ENCODE data around the gene FAAP100. TPM values are rescaled to one million over a fixed set of nuclear protein-coding genes. Genes with fewer than 3 reads are reported as not detected.

Gene FAAP100
- total RNA-seq, 1 experiment from 2014 or later, result 54.7 TPM

DNA sequence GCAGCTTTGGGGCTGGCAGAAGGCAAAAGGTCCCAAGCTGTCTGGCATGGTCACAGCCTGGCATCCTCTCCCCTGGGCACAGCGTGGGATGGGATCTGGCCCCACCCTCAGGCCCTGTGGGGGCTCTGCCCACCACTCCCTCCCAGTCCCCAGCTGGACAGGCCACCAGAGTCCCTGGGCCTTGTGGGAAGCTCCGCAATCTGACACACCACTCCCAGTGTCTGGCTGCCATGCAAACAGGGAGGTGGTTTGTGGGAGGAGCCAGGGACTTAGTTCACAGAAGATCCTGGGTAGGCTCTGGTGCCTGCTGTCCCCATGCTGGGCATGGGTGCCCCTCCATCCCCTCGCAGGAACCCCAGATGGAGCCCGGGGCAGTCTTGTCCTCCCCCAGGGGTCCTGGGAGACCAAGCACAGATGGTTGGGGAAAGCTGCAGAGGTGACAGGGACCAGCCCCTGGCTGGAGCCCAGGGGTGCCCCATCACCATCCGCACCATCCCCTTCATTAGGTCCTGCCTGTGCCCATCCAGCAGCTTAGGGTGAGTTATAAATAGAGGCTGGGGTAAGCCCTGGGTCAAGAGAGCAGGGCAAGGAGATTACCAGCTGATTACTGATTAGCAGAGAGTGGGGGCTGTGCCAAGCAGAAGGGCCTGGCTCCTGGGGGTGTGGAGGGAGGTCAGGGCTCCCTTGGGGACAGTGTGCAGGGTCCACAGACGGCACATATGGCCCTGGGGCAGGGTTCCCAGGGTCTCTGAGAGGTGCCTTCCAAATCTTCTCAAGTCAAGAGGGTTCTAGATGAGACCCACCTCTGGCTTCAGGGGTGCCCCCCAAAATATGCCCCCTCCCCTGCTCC, 17.8 kb downstream of the FAAP100 start:
- TF ChIP-seq, protein P1, sequence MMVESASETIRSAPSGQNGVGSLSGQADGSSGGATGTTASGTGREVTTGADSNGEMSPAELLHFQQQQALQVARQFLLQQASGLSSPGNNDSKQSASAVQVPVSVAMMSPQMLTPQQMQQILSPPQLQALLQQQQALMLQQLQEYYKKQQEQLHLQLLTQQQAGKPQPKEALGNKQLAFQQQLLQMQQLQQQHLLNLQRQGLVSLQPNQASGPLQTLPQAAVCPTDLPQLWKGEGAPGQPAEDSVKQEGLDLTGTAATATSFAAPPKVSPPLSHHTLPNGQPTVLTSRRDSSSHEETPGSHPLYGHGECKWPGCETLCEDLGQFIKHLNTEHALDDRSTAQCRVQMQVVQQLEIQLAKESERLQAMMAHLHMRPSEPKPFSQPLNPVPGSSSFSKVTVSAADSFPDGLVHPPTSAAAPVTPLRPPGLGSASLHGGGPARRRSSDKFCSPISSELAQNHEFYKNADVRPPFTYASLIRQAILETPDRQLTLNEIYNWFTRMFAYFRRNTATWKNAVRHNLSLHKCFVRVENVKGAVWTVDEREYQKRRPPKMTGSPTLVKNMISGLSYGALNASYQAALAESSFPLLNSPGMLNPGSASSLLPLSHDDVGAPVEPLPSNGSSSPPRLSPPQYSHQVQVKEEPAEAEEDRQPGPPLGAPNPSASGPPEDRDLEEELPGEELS (CRISPR knock-in tag; IDR thresholded peaks at IDR 0.05), result no peak
- TF ChIP-seq, protein P2, sequence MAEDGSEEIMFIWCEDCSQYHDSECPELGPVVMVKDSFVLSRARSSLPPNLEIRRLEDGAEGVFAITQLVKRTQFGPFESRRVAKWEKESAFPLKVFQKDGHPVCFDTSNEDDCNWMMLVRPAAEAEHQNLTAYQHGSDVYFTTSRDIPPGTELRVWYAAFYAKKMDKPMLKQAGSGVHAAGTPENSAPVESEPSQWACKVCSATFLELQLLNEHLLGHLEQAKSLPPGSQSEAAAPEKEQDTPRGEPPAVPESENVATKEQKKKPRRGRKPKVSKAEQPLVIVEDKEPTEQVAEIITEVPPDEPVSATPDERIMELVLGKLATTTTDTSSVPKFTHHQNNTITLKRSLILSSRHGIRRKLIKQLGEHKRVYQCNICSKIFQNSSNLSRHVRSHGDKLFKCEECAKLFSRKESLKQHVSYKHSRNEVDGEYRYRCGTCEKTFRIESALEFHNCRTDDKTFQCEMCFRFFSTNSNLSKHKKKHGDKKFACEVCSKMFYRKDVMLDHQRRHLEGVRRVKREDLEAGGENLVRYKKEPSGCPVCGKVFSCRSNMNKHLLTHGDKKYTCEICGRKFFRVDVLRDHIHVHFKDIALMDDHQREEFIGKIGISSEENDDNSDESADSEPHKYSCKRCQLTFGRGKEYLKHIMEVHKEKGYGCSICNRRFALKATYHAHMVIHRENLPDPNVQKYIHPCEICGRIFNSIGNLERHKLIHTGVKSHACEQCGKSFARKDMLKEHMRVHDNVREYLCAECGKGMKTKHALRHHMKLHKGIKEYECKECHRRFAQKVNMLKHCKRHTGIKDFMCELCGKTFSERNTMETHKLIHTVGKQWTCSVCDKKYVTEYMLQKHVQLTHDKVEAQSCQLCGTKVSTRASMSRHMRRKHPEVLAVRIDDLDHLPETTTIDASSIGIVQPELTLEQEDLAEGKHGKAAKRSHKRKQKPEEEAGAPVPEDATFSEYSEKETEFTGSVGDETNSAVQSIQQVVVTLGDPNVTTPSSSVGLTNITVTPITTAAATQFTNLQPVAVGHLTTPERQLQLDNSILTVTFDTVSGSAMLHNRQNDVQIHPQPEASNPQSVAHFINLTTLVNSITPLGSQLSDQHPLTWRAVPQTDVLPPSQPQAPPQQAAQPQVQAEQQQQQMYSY (CRISPR knock-in tag; IDR thresholded peaks at IDR 0.05), result no peak
- TF ChIP-seq, protein P3, sequence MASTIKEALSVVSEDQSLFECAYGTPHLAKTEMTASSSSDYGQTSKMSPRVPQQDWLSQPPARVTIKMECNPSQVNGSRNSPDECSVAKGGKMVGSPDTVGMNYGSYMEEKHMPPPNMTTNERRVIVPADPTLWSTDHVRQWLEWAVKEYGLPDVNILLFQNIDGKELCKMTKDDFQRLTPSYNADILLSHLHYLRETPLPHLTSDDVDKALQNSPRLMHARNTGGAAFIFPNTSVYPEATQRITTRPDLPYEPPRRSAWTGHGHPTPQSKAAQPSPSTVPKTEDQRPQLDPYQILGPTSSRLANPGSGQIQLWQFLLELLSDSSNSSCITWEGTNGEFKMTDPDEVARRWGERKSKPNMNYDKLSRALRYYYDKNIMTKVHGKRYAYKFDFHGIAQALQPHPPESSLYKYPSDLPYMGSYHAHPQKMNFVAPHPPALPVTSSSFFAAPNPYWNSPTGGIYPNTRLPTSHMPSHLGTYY (CRISPR knock-in tag; IDR thresholded peaks at IDR 0.05), result no peak
- TF ChIP-seq, protein P4, sequence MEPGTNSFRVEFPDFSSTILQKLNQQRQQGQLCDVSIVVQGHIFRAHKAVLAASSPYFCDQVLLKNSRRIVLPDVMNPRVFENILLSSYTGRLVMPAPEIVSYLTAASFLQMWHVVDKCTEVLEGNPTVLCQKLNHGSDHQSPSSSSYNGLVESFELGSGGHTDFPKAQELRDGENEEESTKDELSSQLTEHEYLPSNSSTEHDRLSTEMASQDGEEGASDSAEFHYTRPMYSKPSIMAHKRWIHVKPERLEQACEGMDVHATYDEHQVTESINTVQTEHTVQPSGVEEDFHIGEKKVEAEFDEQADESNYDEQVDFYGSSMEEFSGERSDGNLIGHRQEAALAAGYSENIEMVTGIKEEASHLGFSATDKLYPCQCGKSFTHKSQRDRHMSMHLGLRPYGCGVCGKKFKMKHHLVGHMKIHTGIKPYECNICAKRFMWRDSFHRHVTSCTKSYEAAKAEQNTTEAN (CRISPR knock-in tag; IDR thresholded peaks at IDR 0.05), result no peak
- no peak for TF ChIP-seq NFYB (CRISPR knock-in tag; conservative IDR thresholded peaks at IDR 0.05; ENCODE audit: low read depth)
- Mint-ChIP-seq H3K4me1 (no peaks in the 10 kb centered on the region), H3K4me3 (no peak overlapping the region), H3K27me3 (ENCODE audit: low read depth) (peaks cover 23% of the 10 kb centered on the region), H3K9me3 (no peaks in the 10 kb centered on the region), H3K36me3 (no peaks in the 10 kb centered on the region), H3K27ac (no peak overlapping the region)
- ATAC-seq (no peak), DNase-seq (ENCODE audit: low spot score) (no peak)
- CTCF ChIA-PET, result interaction anchor here (1.1 to 1.6 kb wide), 2 partner anchors 11 to 50 kb away, joined by 3 to 7 read pairs; no protein-coding TSS in a partner anchor
- POLR2A ChIA-PET, result interaction anchor here (1.0 kb wide), 1 partner anchor 11 kb away, joined by 3 read pairs; no protein-coding TSS in a partner anchor

DNA sequence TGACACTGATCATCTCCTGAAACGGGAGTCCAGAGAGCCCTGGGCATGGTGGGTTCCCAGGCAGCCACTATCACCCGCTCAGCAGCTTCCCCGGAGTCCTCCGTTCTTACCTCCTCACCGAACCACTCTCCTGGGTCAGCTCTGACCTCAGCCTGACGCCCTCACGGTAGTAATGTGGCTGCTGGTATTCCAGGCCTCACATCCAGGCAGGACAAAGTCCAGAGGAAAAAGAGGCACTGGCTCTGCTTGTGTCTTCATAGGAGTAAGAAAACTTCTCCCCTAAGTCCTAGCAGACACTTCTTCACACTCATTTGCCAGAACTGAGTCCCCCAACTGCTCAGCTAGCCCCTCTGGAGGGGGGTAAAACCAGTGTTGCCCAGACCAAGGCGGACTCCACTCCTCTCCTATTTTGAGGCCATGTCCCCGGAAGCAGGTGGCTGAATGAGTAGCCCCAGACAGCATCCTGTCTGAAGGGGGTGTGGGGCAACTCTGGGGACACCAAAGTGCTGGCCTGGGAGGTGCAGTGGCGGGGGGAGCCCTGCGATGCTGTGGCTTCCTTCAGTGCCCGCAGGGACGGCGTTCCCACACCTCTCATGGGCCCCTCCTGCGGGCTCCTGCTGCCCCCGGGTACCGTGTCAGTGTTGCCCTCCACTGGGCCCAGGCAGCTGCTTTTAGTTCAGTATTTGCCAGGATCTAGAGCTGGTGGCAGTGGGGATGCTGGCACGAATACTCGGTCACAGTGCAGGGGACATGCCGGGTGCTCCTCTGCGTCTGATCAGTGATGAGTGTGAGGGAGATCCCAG, 18.6 kb downstream of the FAAP100 start:
- POLR2A ChIA-PET, result interaction anchor here (1.0 kb wide), 1 partner anchor 11 kb away, joined by 3 read pairs; no protein-coding TSS in a partner anchor
- no peak overlapping the region for H3K4me3 Mint-ChIP-seq
- H3K4me1 Mint-ChIP-seq, result no peaks in the 10 kb centered on the region
- CTCF ChIA-PET, result interaction anchor here (1.1 to 1.6 kb wide), 2 partner anchors 10 to 49 kb away, joined by 3 to 7 read pairs; no protein-coding TSS in a partner anchor
- DNase-seq (ENCODE audit: low spot score) (no peak), ATAC-seq (no peak)
- peaks cover 28% of the 10 kb centered on the region for H3K27me3 Mint-ChIP-seq (ENCODE audit: low read depth)
- H3K9me3 Mint-ChIP-seq, result no peaks in the 10 kb centered on the region
- H3K36me3 Mint-ChIP-seq, result no peaks in the 10 kb centered on the region
- no peak overlapping the region for H3K27ac Mint-ChIP-seq
- TF ChIP-seq, protein P5, sequence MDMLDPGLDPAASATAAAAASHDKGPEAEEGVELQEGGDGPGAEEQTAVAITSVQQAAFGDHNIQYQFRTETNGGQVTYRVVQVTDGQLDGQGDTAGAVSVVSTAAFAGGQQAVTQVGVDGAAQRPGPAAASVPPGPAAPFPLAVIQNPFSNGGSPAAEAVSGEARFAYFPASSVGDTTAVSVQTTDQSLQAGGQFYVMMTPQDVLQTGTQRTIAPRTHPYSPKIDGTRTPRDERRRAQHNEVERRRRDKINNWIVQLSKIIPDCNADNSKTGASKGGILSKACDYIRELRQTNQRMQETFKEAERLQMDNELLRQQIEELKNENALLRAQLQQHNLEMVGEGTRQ (CRISPR knock-in tag; IDR thresholded peaks at IDR 0.05), result no peak
- TF ChIP-seq, protein P6, sequence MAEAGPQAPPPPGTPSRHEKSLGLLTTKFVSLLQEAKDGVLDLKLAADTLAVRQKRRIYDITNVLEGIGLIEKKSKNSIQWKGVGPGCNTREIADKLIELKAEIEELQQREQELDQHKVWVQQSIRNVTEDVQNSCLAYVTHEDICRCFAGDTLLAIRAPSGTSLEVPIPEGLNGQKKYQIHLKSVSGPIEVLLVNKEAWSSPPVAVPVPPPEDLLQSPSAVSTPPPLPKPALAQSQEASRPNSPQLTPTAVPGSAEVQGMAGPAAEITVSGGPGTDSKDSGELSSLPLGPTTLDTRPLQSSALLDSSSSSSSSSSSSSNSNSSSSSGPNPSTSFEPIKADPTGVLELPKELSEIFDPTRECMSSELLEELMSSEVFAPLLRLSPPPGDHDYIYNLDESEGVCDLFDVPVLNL (CRISPR knock-in tag; IDR thresholded peaks at IDR 0.05; ENCODE audit: borderline replicate concordance, low read depth), result no peak
- TF ChIP-seq, protein P7, sequence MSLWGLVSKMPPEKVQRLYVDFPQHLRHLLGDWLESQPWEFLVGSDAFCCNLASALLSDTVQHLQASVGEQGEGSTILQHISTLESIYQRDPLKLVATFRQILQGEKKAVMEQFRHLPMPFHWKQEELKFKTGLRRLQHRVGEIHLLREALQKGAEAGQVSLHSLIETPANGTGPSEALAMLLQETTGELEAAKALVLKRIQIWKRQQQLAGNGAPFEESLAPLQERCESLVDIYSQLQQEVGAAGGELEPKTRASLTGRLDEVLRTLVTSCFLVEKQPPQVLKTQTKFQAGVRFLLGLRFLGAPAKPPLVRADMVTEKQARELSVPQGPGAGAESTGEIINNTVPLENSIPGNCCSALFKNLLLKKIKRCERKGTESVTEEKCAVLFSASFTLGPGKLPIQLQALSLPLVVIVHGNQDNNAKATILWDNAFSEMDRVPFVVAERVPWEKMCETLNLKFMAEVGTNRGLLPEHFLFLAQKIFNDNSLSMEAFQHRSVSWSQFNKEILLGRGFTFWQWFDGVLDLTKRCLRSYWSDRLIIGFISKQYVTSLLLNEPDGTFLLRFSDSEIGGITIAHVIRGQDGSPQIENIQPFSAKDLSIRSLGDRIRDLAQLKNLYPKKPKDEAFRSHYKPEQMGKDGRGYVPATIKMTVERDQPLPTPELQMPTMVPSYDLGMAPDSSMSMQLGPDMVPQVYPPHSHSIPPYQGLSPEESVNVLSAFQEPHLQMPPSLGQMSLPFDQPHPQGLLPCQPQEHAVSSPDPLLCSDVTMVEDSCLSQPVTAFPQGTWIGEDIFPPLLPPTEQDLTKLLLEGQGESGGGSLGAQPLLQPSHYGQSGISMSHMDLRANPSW (CRISPR knock-in tag; conservative IDR thresholded peaks at IDR 0.05; ENCODE audit: low read depth), result no peak
- TF ChIP-seq, protein P8, sequence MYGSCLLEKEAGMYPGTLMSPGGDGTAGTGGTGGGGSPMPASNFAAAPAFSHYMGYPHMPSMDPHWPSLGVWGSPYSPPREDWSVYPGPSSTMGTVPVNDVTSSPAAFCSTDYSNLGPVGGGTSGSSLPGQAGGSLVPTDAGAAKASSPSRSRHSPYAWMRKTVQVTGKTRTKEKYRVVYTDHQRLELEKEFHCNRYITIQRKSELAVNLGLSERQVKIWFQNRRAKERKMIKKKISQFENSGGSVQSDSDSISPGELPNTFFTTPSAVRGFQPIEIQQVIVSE (CRISPR knock-in tag; IDR thresholded peaks at IDR 0.05; ENCODE audit: borderline replicate concordance), result no peak
- TF ChIP-seq NR2C2 (CRISPR knock-in tag; IDR thresholded peaks at IDR 0.05) (no peak), ZNF121 (CRISPR knock-in tag; IDR thresholded peaks at IDR 0.05) (no peak), RELA (CRISPR knock-in tag; IDR thresholded peaks at IDR 0.05; ENCODE audit: borderline replicate concordance) (no peak), MYBL2 (CRISPR knock-in tag; IDR thresholded peaks at IDR 0.05) (no peak), SP1 (CRISPR knock-in tag; conservative IDR thresholded peaks at IDR 0.05) (no peak)
- TF ChIP-seq, protein P9, sequence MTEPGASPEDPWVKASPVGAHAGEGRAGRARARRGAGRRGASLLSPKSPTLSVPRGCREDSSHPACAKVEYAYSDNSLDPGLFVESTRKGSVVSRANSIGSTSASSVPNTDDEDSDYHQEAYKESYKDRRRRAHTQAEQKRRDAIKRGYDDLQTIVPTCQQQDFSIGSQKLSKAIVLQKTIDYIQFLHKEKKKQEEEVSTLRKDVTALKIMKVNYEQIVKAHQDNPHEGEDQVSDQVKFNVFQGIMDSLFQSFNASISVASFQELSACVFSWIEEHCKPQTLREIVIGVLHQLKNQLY (CRISPR knock-in tag; IDR thresholded peaks at IDR 0.05), result no peak
